AG20443 (cell line): ENCODE results near the gene URI1.

ENCODE experiments used
- DNase-seq: peaks from one replicate; pipeline ENCODE4 v3.0.0; 2012; ENCODE audit warnings: low spot score, mixed read lengths

URI1 gene

GRCh38 chr19:30059741-30060457 is 117.9 kb downstream of the URI1 start:
- DNase-seq = no peak

- DNase-seq = no peak
These were observed 118.6 kb downstream of the URI1 start for GRCh38 chr19:30060531-30061222.

- no peak for DNase-seq
These were observed 119.4 kb downstream of the URI1 start for GRCh38 chr19:30061223-30062064.

DNA sequence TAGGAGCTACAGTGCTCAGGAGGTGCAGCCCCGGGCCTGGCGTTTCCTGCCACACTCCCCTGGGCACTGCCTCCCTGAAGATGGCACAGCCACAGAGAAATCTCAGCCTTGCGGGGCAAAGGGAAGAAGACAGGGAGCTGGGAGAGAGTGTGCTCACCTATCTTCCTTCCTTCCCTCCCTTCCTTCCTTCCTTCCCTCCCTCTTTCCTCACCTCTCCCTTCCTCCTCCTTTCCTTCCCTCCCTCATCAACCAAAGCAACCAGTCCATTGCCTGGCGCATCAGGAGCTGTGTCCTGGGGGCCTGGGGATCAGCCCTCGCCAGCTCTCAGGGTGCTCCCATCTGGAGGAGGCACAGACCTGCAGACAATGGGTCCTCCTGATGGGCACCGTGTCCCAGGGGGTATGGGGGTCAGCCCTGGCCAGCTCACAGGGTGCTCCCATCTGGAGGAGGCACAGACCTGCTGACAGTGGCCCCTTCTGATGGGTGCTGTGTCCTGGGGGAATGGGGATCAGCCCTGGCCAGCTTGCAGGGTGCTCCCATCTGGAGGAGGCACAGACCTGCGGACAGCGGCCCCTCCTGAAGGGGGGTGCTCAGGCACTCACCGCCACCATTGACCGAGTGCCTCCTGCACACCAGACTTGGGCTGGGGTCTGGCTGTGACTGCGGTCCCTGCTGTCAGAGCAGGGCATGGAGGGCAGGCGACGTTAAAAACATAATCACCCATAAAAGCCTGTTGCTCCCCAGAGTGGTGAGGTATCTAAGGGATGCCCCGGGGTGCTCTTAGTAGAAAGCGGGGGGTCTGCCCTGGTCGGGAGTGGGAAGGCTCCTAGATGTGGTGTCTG is 120.2 kb downstream of the URI1 start:
- peak; percentile 11 for DNase-seq

GRCh38 chr19:30062907-30063649 is 121.0 kb downstream of the URI1 start:
- DNase-seq = peak; percentile 14

DNA sequence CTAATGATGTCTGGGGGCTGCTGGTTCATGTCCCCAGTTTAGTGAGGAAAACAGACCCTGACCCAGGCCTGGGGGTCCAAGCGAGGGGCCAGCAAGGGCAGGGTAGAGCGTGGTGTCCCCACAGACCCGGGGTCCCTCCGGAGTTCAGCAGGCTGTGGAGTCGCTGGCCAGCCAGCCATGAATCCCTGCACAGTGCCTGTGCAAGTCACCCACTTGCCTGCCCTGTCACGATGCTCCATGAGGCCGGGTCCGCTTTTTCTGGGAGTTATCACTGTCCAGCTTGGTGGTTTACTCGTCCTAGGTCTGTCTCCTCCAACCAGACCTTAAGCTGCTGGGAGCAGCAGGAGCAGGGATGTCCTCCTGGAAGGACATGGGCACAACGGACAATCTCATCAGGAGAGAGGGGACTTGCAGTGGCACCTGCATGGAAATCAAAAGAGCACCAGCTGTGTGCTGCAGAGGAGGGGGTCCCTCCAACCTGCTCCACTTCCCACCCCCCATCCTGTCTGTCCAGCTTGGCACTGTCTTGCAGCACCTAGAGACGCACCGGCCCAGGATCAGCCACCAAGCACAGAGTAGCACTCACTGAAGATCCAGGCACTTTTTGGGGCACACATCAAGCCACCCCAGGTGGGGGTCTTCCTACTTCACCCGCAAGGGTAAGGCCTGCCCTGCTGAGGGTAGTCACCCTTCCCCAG is 121.8 kb downstream of the URI1 start:
- DNase-seq = no peak

- DNase-seq = no peak
These were observed 122.3 kb downstream of the URI1 start for GRCh38 chr19:30064348-30064699.

- no peak for DNase-seq
These were observed 122.9 kb downstream of the URI1 start for GRCh38 chr19:30064771-30065494.

DNA sequence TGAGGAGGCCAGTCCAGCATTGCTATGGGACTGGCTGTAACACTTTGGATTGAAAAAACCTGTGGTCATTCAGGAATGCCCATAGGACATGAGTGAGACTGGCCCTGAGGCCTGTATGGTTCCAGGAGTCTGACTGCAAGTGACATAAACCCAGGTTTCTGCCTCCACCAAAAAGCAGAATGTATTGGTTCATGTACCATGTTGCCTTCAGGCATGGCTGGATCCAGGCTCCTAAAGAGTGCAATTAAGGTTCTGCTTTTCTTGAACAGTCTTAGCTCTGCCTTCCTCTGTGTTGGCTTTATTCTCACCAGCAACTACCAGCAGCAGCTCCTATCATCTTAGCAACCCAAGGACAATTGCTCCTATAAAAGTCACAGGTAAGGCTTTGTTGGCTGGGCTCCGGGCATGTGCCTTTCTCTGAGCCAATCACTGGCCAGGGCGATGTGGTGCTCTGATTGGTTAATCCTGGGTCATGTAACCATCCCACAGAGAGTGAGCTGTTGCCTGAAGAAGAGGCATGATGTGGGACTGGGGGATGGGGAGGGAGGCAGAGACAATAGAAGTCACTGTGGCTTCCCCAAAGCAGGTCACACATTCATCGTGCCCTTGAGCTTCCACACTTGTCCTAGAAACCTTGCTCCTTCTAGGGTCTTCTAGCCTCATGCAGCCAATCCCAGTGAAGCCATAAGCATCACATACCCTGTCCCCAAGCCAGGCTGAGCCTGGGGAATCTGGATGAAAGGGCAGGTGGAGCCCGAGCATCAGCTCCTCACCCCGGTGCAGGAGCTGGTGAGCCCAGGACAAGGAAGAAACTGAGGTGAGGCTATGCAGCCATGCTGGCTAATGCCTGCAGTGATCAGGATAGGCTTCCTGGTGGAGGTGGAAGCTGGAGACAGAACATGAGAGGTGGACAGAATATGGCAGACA is 123.9 kb downstream of the URI1 start:
- no peak for DNase-seq
